A549 (cell line): ENCODE data around the gene PCBP3. TPM values are rescaled to one million over a fixed set of nuclear protein-coding genes. Genes with fewer than 3 reads are reported as not detected.

Experiments
- ATAC-seq, 2 experiments: fragments of 200-7000 bp in 1 of 2; fragments of >200 bp in 1 of 2; cut with Nextera tagmentation in 1 of 2; cut with Tn5 transposase in 1 of 2; 3 replicates each; pipeline versions ENCODE4 v1.8.0 to v1.9.1; 2018 to 2020; ENCODE audit warnings: mild to moderate bottlenecking in 1 of 2, moderate library complexity in 1 of 2
- CTCF ChIA-PET: fragments of 300-600 bp; sonication (Branson Sonifier 250); formaldehyde crosslinking; extraction: SDS; loops from one replicate; lab custom pipeline; 2021; ENCODE audit warnings: antibody characterized with exemption, inconsistent platforms; lab: Yijun Ruan, JAX
- POLR2A ChIA-PET: fragments of 350-600 bp; formaldehyde crosslinking; extraction: SDS; loops from one replicate; lab custom pipeline; 2021; ENCODE audit warnings: antibody characterized with exemption, inconsistent platforms; lab: Yijun Ruan, JAX
- DNase-seq, 2 experiments: peaks; one replicate each; pipeline versions ENCODE4 v3.0.0 to v3.0.0-alpha.2; 2011 to 2016; ENCODE audit warnings: low read depth in 1 of 2, low spot score in 1 of 2
- FAIRE-seq: peaks from 2 replicates; lab custom pipeline; 2011; peaks lifted over from hg19 to GRCh38; lab: Jason Lieb, UNC
- H3K27ac ChIP-seq, 2 experiments: fragments of >200 bp; sonication (Bioruptor Twin); formaldehyde crosslinking; 3 replicates each; pipeline ENCODE4 v1.5.1; 2016 to 2017
- H3K4me1 ChIP-seq: fragments of >200 bp; sonication (Bioruptor Twin); formaldehyde crosslinking; 3 replicates; pipeline ENCODE4 v1.6.1; 2016
- H3K4me2 ChIP-seq: fragments of >200 bp; sonication (Bioruptor Twin); formaldehyde crosslinking; 3 replicates; pipeline ENCODE4 v1.6.1; 2016
- H3K4me3 ChIP-seq: fragments of >200 bp; sonication (Bioruptor Twin); formaldehyde crosslinking; 3 replicates; pipeline ENCODE4 v1.5.1; 2016
- H3K9me3 ChIP-seq: fragments of >200 bp; sonication (Bioruptor Twin); formaldehyde crosslinking; 3 replicates; pipeline ENCODE4 v1.6.1; 2016
- CEBPB ChIP-seq, 2 experiments: fragments of >200 bp in 1 of 2; sonication (Bioruptor Twin) in 1 of 2; formaldehyde crosslinking in 1 of 2; IDR thresholded peaks; 2 replicates each; pipeline ENCODE4 v1.6.1; 2012 to 2016
- CHD4 ChIP-seq: fragments of 200-600 bp; sonication (generic); IDR thresholded peaks from 2 replicates; pipeline ENCODE4 v1.6.1; 2016; ENCODE audit warnings: antibody characterized with exemption, mild to moderate bottlenecking, borderline replicate concordance
- EHF ChIP-seq: fragments of 250-450 bp; sonication (Bioruptor Pico); IDR thresholded peaks from 2 replicates; pipeline ENCODE4 v1.5.0; 2020; ENCODE audit warnings: mild to moderate bottlenecking
- EP300 ChIP-seq, 2 experiments: fragments of >200 bp; sonication (Bioruptor Twin); formaldehyde crosslinking; IDR thresholded peaks; 2 replicates in 1 of 2; 3 replicates in 1 of 2; pipeline ENCODE4 v1.6.1; 2016 to 2017
- ESRRA ChIP-seq: fragments of 150-350 bp; IDR thresholded peaks from 2 replicates; pipeline ENCODE4 v1.6.1; 2014; ENCODE audit warnings: mild to moderate bottlenecking, low read length, borderline replicate concordance
- FOSB ChIP-seq: fragments of 250-450 bp; sonication (Bioruptor Pico); IDR thresholded peaks from 2 replicates; pipeline ENCODE4 v1.5.0; 2020; ENCODE audit warnings: mild to moderate bottlenecking, moderate library complexity
- GATA3 ChIP-seq: IDR thresholded peaks from 2 replicates; pipeline ENCODE4 v1.6.1; 2012; ENCODE audit warnings: borderline replicate concordance
- HOXB5 ChIP-seq: fragments of 250-450 bp; sonication (Bioruptor Pico); IDR thresholded peaks from 2 replicates; pipeline ENCODE4 v1.5.0; 2020; ENCODE audit warnings: mild to moderate bottlenecking, moderate library complexity
- JUNB ChIP-seq: fragments of >200 bp; sonication (Bioruptor Twin); formaldehyde crosslinking; IDR thresholded peaks from 2 replicates; pipeline ENCODE4 v1.6.1; 2016
- MAFK ChIP-seq: fragments of 450-650 bp; IDR thresholded peaks from 2 replicates; pipeline ENCODE4 v1.6.1; 2014; ENCODE audit not compliant: partially characterized antibody
- NPAS2 ChIP-seq: fragments of 250-450 bp; sonication (Bioruptor Pico); IDR thresholded peaks from 2 replicates; pipeline ENCODE4 v1.8.0; 2022; ENCODE audit warnings: mild to moderate bottlenecking, moderate library complexity, borderline replicate concordance
- NR3C1 ChIP-seq: fragments of >200 bp; sonication (Bioruptor Twin); formaldehyde crosslinking; IDR thresholded peaks from 3 replicates; pipeline ENCODE4 v1.6.1; 2017
- PHF8 ChIP-seq: fragments of 200-600 bp; sonication (generic); IDR thresholded peaks from 2 replicates; pipeline ENCODE4 v1.6.1; 2016; ENCODE audit warnings: low read depth, mild to moderate bottlenecking, antibody characterized with exemption, moderate library complexity, borderline replicate concordance
- RAD21 ChIP-seq, 2 experiments: fragments of >200 bp in 1 of 2; sonication (Bioruptor Twin) in 1 of 2; formaldehyde crosslinking in 1 of 2; IDR thresholded peaks in 1 of 2; conservative IDR thresholded peaks in 1 of 2; 2 replicates in 1 of 2; 3 replicates in 1 of 2; pipeline ENCODE4 v1.6.1; 2012 to 2018; ENCODE audit warnings: inconsistent platforms in 1 of 2
- RCOR1 ChIP-seq: fragments of 150-350 bp; IDR thresholded peaks from 2 replicates; pipeline ENCODE4 v1.6.1; 2014; ENCODE audit warnings: antibody characterized with exemption, low read length, low read depth
- RFX5 ChIP-seq: fragments of 450-650 bp; IDR thresholded peaks from 2 replicates; pipeline ENCODE4 v1.7.1; 2014; ENCODE audit warnings: antibody characterized with exemption, mild to moderate bottlenecking, moderate library complexity
- SMC3 ChIP-seq: fragments of >200 bp; sonication (Bioruptor Twin); formaldehyde crosslinking; IDR thresholded peaks from 3 replicates; pipeline ENCODE4 v1.6.1; 2018; ENCODE audit warnings: inconsistent platforms
- SREBF2 ChIP-seq: fragments of 450-650 bp; IDR thresholded peaks from 2 replicates; pipeline ENCODE4 v1.6.1; 2014; ENCODE audit warnings: mild to moderate bottlenecking, moderate library complexity
- TP53 ChIP-seq: fragments of 250-450 bp; sonication (Bioruptor Pico); IDR thresholded peaks from 2 replicates; pipeline ENCODE4 v1.5.0; 2021; ENCODE audit warnings: mild to moderate bottlenecking, moderate library complexity
- ZFP36 ChIP-seq: fragments of 450-650 bp; IDR thresholded peaks from 2 replicates; pipeline ENCODE4 v1.6.1; 2014; ENCODE audit warnings: borderline replicate concordance; ENCODE audit not compliant: partially characterized antibody
- WGBS: methylation state at CpG from one replicate; pipeline ENCODE4 v1.1.6; 2017; ENCODE audit errors: missing lambda C conversion rate; 5-methylcytosine and 5-hydroxymethylcytosine counted together
- polyA plus RNA-seq, 4 experiments: library from polyadenylated mRNA; depleted of rRNA in 3 of 4; stranded (reverse); fragments of >200 nt; fragmentation: RNase III in 1 of 4; extraction: RNeasy Plus Mini Kit Qiagen cat#74134 plus additional on column Dnase treatment in 1 of 4; gene quantifications; 2 replicates in 3 of 4; 3 replicates in 1 of 4; pipeline ENCODE4 v1.2.3, GENCODE V29; 2011 to 2017
- TF ChIP-seq, protein P1 (sequence below): fragments of 150-350 bp; IDR thresholded peaks from 2 replicates; pipeline ENCODE4 v1.6.1; 2014; ENCODE audit warnings: low read depth, mild to moderate bottlenecking, low read length
- TF ChIP-seq, protein P2 (sequence below): fragments of >200 bp; sonication (Bioruptor Twin); formaldehyde crosslinking; IDR thresholded peaks from 2 replicates; pipeline ENCODE4 v1.6.1; 2016
- TF ChIP-seq, protein P3 (sequence below): fragments of 250-450 bp; sonication (Bioruptor Pico); IDR thresholded peaks from 2 replicates; pipeline ENCODE4 v1.5.0; 2020; ENCODE audit warnings: low read depth, mild to moderate bottlenecking, moderate library complexity
- TF ChIP-seq, protein P4 (sequence below): IDR thresholded peaks from 2 replicates; pipeline ENCODE4 v1.6.1; 2012; ENCODE audit warnings: low read depth, borderline replicate concordance
- TF ChIP-seq, protein P5 (sequence below): fragments of 200-600 bp; sonication (generic); IDR thresholded peaks from 2 replicates; pipeline ENCODE4 v1.6.1; 2016; ENCODE audit warnings: antibody characterized with exemption, mild to moderate bottlenecking, moderate library complexity
- TF ChIP-seq, protein P6 (sequence below): fragments of >200 bp; sonication (Bioruptor Twin); formaldehyde crosslinking; IDR thresholded peaks from 3 replicates; pipeline ENCODE4 v1.6.1; 2016

PCBP3 gene
- polyA plus RNA-seq, 2 of the 4 experiments (the other 2 are of a cell fraction): 0.30 to 0.34 TPM

DNA sequence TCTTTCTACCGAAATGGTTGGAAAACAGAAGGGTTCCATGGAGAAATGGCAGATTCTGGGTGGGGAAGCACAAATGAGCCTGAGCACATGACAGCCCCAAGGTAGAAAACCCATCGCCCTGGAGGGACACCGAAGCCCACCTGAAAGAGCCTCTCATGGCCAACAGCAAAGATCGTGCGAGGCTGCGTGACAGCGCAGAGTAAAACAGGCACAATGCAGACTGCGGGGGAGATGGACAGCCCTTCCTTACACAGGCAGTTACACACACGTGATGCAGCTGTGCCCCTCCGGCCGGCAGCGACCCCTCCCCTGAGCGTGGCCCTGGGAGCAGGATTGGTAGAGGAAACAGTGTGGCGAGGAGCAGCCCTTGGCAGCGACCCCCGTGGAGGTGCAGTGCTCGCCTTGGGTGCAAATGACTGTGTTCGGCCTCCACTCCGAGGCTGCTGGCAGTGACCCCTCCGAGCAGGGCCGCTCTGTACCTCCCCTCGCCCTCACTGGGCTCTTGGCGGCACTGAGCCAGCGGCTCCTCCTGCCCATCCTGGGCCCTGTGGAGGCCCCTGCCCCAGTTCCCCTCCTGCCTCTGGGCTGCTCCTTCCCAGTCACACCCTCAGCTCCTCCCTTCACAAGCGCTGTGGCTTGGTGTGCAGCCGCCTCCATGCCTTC, 217.1 kb downstream of the PCBP3 start:
- H3K27ac ChIP-seq: no peak overlapping the region
- CTCF ChIA-PET: interaction anchor here (1.0 kb wide), 1 partner anchor 723 kb away, joined by 3 read pairs; no protein-coding TSS in a partner anchor
- H3K4me2 ChIP-seq: no peak overlapping the region
- 68% methylated on average over 18 of the region's 26 CpGs for WGBS
- DNase-seq: no peak
- H3K9me3 ChIP-seq: no peaks in the 10 kb centered on the region
- H3K4me3 ChIP-seq: no peak overlapping the region
- no peaks in the 10 kb centered on the region for H3K4me1 ChIP-seq
- TF ChIP-seq, protein P1, sequence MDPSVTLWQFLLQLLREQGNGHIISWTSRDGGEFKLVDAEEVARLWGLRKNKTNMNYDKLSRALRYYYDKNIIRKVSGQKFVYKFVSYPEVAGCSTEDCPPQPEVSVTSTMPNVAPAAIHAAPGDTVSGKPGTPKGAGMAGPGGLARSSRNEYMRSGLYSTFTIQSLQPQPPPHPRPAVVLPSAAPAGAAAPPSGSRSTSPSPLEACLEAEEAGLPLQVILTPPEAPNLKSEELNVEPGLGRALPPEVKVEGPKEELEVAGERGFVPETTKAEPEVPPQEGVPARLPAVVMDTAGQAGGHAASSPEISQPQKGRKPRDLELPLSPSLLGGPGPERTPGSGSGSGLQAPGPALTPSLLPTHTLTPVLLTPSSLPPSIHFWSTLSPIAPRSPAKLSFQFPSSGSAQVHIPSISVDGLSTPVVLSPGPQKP: no peak
- TF ChIP-seq NPAS2 (CRISPR knock-in tag): no peak
- TF ChIP-seq RAD21 (conservative IDR thresholded peaks at IDR 0.05 in 1 of 2, IDR thresholded peaks at IDR 0.05 in 1 of 2): no peak
- TF ChIP-seq, protein P2, sequence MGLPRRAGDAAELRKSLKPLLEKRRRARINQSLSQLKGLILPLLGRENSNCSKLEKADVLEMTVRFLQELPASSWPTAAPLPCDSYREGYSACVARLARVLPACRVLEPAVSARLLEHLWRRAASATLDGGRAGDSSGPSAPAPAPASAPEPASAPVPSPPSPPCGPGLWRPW: no peak
- no peak for TF ChIP-seq RFX5
- TF ChIP-seq CEBPB (IDR thresholded peaks at IDR 0.05): no peak
- no peak for TF ChIP-seq JUNB
- TF ChIP-seq GATA3: no peak
- TF ChIP-seq RCOR1: no peak
- no peak for TF ChIP-seq FOSB (CRISPR knock-in tag)
- TF ChIP-seq SREBF2: no peak
- TF ChIP-seq PHF8: no peak
- no peak for TF ChIP-seq CHD4
- TF ChIP-seq, protein P3, sequence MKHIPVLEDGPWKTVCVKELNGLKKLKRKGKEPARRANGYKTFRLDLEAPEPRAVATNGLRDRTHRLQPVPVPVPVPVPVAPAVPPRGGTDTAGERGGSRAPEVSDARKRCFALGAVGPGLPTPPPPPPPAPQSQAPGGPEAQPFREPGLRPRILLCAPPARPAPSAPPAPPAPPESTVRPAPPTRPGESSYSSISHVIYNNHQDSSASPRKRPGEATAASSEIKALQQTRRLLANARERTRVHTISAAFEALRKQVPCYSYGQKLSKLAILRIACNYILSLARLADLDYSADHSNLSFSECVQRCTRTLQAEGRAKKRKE (CRISPR knock-in tag): no peak
- no peak for ATAC-seq
- FAIRE-seq: no peak
- POLR2A ChIA-PET: no interaction called here

DNA sequence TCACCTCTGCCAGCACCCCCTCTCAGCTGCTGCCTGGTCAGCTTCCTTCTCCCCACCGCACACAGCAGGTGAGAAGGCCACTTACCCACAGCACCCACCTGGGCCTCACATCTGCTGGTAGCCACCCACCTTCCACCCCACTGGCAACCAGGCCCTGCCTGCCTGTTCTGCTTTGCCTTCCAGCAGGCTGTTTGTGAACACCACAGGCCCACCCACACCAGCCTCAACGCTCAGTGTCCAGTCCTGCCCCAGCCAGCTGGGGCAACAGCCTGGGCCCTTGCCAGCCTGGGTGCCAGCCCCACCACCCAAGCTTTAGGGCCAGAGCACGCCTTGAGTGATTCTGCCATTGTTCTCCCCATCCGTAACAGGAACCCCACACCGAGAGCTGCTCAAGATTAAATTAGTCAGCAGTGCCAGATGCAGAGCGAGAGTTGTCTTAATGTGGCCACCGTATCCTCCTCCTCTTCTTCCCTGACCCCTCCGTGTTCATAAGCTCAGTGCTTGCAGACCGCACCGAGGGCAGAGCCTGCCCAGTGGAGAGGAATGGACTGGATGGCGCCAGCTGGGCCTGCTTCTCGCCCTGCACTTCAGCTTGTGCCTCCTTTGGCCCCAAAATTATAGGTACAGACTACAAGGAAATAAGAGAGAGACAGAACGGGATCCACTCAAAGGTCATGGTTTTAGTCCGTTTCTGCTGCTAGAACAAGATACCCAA, 217.8 kb downstream of the PCBP3 start:
- ChIA-PET POLR2A (no interaction called here), CTCF (interaction anchor here (1.0 kb wide), 1 partner anchor 724 kb away, joined by 3 read pairs; no protein-coding TSS in a partner anchor)
- H3K9me3 ChIP-seq: no peaks in the 10 kb centered on the region
- no peak overlapping the region for H3K4me2 ChIP-seq
- 83% methylated on average over 10 of the region's 14 CpGs for WGBS
- H3K4me3 ChIP-seq: no peak overlapping the region
- no peak for FAIRE-seq
- no peak overlapping the region for H3K27ac ChIP-seq
- no peak for DNase-seq
- ATAC-seq: no peak
- no peaks in the 10 kb centered on the region for H3K4me1 ChIP-seq
- TF ChIP-seq, protein P4, sequence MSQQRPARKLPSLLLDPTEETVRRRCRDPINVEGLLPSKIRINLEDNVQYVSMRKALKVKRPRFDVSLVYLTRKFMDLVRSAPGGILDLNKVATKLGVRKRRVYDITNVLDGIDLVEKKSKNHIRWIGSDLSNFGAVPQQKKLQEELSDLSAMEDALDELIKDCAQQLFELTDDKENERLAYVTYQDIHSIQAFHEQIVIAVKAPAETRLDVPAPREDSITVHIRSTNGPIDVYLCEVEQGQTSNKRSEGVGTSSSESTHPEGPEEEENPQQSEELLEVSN: no peak
- no peak for TF ChIP-seq HOXB5 (CRISPR knock-in tag)
- TF ChIP-seq MAFK: no peak
- TF ChIP-seq, protein P5, sequence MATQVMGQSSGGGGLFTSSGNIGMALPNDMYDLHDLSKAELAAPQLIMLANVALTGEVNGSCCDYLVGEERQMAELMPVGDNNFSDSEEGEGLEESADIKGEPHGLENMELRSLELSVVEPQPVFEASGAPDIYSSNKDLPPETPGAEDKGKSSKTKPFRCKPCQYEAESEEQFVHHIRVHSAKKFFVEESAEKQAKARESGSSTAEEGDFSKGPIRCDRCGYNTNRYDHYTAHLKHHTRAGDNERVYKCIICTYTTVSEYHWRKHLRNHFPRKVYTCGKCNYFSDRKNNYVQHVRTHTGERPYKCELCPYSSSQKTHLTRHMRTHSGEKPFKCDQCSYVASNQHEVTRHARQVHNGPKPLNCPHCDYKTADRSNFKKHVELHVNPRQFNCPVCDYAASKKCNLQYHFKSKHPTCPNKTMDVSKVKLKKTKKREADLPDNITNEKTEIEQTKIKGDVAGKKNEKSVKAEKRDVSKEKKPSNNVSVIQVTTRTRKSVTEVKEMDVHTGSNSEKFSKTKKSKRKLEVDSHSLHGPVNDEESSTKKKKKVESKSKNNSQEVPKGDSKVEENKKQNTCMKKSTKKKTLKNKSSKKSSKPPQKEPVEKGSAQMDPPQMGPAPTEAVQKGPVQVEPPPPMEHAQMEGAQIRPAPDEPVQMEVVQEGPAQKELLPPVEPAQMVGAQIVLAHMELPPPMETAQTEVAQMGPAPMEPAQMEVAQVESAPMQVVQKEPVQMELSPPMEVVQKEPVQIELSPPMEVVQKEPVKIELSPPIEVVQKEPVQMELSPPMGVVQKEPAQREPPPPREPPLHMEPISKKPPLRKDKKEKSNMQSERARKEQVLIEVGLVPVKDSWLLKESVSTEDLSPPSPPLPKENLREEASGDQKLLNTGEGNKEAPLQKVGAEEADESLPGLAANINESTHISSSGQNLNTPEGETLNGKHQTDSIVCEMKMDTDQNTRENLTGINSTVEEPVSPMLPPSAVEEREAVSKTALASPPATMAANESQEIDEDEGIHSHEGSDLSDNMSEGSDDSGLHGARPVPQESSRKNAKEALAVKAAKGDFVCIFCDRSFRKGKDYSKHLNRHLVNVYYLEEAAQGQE: no peak
- TF ChIP-seq NR3C1: no peak
- no peak for TF ChIP-seq EP300 (IDR thresholded peaks at IDR 0.05)
- no peak for TF ChIP-seq ESRRA
- TF ChIP-seq, protein P2: no peak
- TF ChIP-seq TP53: no peak
- TF ChIP-seq, protein P6, sequence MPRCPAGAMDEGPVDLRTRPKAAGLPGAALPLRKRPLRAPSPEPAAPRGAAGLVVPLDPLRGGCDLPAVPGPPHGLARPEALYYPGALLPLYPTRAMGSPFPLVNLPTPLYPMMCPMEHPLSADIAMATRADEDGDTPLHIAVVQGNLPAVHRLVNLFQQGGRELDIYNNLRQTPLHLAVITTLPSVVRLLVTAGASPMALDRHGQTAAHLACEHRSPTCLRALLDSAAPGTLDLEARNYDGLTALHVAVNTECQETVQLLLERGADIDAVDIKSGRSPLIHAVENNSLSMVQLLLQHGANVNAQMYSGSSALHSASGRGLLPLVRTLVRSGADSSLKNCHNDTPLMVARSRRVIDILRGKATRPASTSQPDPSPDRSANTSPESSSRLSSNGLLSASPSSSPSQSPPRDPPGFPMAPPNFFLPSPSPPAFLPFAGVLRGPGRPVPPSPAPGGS: no peak
- no peak for TF ChIP-seq RFX5
- no peak for TF ChIP-seq ZFP36
- TF ChIP-seq, protein P1: no peak
- TF ChIP-seq EHF: no peak
- TF ChIP-seq RAD21 (conservative IDR thresholded peaks at IDR 0.05 in 1 of 2, IDR thresholded peaks at IDR 0.05 in 1 of 2): no peak
- TF ChIP-seq SMC3: no peak
